PC-9 (cell line): Measurements from ENCODE around the gene DNAJB8.

Experiments
- EZH2 ChIP-seq: fragments of 200-600 bp; sonication (generic); IDR thresholded peaks from 2 replicates; pipeline ENCODE4 v1.8.0; 2017; ENCODE audit warnings: antibody characterized with exemption, low read depth
- TF ChIP-seq, protein P1 (sequence below): fragments of 200-600 bp; sonication (generic); conservative IDR thresholded peaks from 2 replicates; pipeline ENCODE4 v1.6.1; 2017; ENCODE audit warnings: mixed run types, antibody characterized with exemption, mild to moderate bottlenecking, moderate library complexity

DNA sequence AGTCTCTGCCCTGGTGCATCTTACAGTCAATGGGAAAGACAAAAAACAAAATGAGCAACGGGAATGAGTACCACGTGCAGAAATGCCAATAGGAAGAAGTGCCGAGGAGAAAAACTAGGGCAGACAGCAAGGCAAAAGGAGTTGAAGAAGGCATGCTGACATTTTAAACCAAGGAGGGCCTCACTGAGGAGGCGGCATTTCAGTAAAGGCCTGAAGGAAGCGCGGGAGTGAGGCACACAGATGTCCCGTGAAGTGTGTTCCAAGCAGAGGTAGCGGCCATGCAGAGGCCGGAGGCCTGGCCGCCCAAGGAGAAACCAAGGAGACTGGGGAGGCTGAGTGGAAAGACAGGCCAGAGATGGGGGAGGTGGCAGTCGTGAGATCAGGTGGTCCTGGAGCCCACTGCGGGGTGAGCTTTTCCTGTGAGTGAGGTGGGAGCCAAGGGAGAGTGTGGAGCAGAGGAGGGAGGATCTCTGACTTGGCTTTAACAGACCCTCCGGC lies 34.8 kb downstream of the DNAJB8 start:
- no peak for TF ChIP-seq EZH2
- TF ChIP-seq, protein P1, sequence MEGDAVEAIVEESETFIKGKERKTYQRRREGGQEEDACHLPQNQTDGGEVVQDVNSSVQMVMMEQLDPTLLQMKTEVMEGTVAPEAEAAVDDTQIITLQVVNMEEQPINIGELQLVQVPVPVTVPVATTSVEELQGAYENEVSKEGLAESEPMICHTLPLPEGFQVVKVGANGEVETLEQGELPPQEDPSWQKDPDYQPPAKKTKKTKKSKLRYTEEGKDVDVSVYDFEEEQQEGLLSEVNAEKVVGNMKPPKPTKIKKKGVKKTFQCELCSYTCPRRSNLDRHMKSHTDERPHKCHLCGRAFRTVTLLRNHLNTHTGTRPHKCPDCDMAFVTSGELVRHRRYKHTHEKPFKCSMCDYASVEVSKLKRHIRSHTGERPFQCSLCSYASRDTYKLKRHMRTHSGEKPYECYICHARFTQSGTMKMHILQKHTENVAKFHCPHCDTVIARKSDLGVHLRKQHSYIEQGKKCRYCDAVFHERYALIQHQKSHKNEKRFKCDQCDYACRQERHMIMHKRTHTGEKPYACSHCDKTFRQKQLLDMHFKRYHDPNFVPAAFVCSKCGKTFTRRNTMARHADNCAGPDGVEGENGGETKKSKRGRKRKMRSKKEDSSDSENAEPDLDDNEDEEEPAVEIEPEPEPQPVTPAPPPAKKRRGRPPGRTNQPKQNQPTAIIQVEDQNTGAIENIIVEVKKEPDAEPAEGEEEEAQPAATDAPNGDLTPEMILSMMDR: no peak
